CD4-positive, alpha-beta memory T cell (primary cell): ENCODE results near the gene DRD3. TPM values are rescaled to one million over a fixed set of nuclear protein-coding genes. Genes with fewer than 3 reads are reported as not detected.

Experiments
- CTCF ChIA-PET: fragments of 350-600 bp; sonication (Branson Sonifier 250); formaldehyde crosslinking; loops from one replicate; lab custom pipeline; 2021; ENCODE audit warnings: inconsistent platforms; ENCODE audit not compliant: partially characterized antibody; lab: Charles Lee
- POLR2A ChIA-PET: fragments of 350-600 bp; sonication (Branson Sonifier 250); formaldehyde crosslinking; loops from one replicate; lab custom pipeline; 2021; ENCODE audit not compliant: partially characterized antibody; lab: Charles Lee
- DNase-seq, 5 donors: peaks; one replicate each; pipeline versions ENCODE4 v3.0.0 to v3.0.0-alpha.2; 2020 to 2022; ENCODE audit warnings: mixed read lengths in 1 of 5
- H3K27ac ChIP-seq: one replicate; pipeline ENCODE4 v1.7.0; 2013; ENCODE audit warnings: low read depth, low read length
- H3K27me3 ChIP-seq: 2 replicates; pipeline ENCODE4 v1.7.0; 2013; ENCODE audit warnings: mild to moderate bottlenecking, low read length, moderate library complexity; ENCODE audit not compliant: insufficient read depth
- H3K36me3 ChIP-seq: 2 replicates; pipeline ENCODE4 v1.7.0; 2013; ENCODE audit warnings: mild to moderate bottlenecking, low read length, moderate library complexity; ENCODE audit not compliant: insufficient read depth
- H3K4me1 ChIP-seq: 2 replicates; pipeline ENCODE4 v1.7.0; 2013; ENCODE audit warnings: mild to moderate bottlenecking, low read length, moderate library complexity; ENCODE audit not compliant: insufficient read depth
- H3K4me3 ChIP-seq, 2 donors: one replicate each; pipeline ENCODE4 v1.7.0; 2013; ENCODE audit warnings: low read length in 2 of 2, mild to moderate bottlenecking in 1 of 2
- H3K9me3 ChIP-seq, 2 donors: one replicate each; pipeline ENCODE4 v1.7.0; 2013; ENCODE audit warnings: low read length in 2 of 2, control low read depth in 1 of 2; ENCODE audit not compliant: control insufficient read depth in 1 of 2
- H3K27ac Mint-ChIP-seq, 7 donors: one replicate each; pipeline ENCODE4 v1.8.0; 2020 to 2021; ENCODE audit warnings: mixed read lengths in 7 of 7, mild to moderate bottlenecking in 6 of 7, inconsistent platforms in 3 of 7, moderate library complexity in 3 of 7
- H3K27me3 Mint-ChIP-seq, 2 donors: one replicate each; pipeline ENCODE4 v1.8.0; 2020 to 2021; ENCODE audit warnings: mixed read lengths in 2 of 2
- H3K36me3 Mint-ChIP-seq, 2 donors: one replicate each; pipeline ENCODE4 v1.8.0; 2020 to 2021; ENCODE audit warnings: mixed read lengths in 2 of 2, inconsistent platforms in 1 of 2, mild to moderate bottlenecking in 1 of 2
- H3K4me1 Mint-ChIP-seq, 4 donors: one replicate each; pipeline ENCODE4 v1.8.0; 2020 to 2021; ENCODE audit warnings: mixed read lengths in 4 of 4, mild to moderate bottlenecking in 1 of 4
- H3K4me3 Mint-ChIP-seq, 8 donors: one replicate each; pipeline ENCODE4 v1.8.0; 2020 to 2021; ENCODE audit warnings: mixed read lengths in 8 of 8, mild to moderate bottlenecking in 7 of 8, moderate library complexity in 6 of 8, inconsistent platforms in 3 of 8
- H3K9me3 Mint-ChIP-seq, 8 donors: one replicate each; pipeline ENCODE4 v1.8.0; 2020 to 2021; ENCODE audit warnings: mixed read lengths in 8 of 8, mild to moderate bottlenecking in 5 of 8, inconsistent platforms in 3 of 8, moderate library complexity in 1 of 8
- intact Hi-C: fragments of 100-400 bp; cut with micrococcal nuclease; formaldehyde crosslinking; loops from one replicate; pipeline ENCODE4 v1.15.1; 2023
- polyA plus RNA-seq, 2 donors: library from polyadenylated mRNA; unstranded; fragments of 300-500 nt; fragmentation: Illumina TruSeq; gene quantifications; one replicate each; pipeline ENCODE4 v1.2.3, GENCODE V29; 2021
- total RNA-seq, 2 experiments: library from RNA; stranded (reverse); gene quantifications; one replicate each; pipeline ENCODE4 v1.2.3, GENCODE V29; 2021

The DRD3 gene
- total and polyA plus RNA-seq, 4 experiments from 2014 or later, result 0.28 to 0.35 TPM; not detected in 2

DNA sequence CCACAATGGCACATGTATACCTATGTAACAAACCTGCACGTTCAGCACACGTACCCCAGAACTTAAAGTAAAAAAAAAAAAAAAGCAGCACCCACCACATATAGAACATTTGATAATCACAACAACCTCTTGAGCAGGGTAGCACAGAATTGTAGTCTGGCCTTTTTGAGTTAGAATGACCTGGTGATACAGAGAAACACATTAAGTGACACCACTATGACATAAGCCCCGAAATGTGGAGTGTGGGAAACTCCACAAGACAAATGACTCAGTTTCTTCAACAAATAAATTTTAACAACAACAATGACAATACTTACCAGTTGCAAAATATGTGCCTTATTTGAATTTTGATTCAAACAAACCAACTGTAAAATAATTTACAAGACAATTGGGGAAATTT is 46.4 kb downstream of the DRD3 start:
- H3K36me3 ChIP-seq, result no peaks in the 10 kb centered on the region
- no peaks in the 10 kb centered on the region for H3K36me3 Mint-ChIP-seq
- no peaks in the 10 kb centered on the region for H3K27me3 Mint-ChIP-seq
- no peaks in the 10 kb centered on the region for H3K27me3 ChIP-seq
- no peaks in the 10 kb centered on the region for H3K4me1 Mint-ChIP-seq
- DNase-seq, result no peak
- no peak overlapping the region for H3K4me3 Mint-ChIP-seq
- H3K4me3 ChIP-seq, result no peak overlapping the region
- ChIA-PET POLR2A (no interaction called here), CTCF (no interaction called here)
- no peak overlapping the region for H3K27ac Mint-ChIP-seq
- no peaks in the 10 kb centered on the region for H3K9me3 ChIP-seq
- no peaks in the 10 kb centered on the region for H3K4me1 ChIP-seq
- no peak overlapping the region for H3K27ac ChIP-seq
- intact Hi-C loops, result no loop called here
- H3K9me3 Mint-ChIP-seq, result peaks cover 0 to 5% (median 0%) of the 10 kb centered on the region in 8 donors

DNA sequence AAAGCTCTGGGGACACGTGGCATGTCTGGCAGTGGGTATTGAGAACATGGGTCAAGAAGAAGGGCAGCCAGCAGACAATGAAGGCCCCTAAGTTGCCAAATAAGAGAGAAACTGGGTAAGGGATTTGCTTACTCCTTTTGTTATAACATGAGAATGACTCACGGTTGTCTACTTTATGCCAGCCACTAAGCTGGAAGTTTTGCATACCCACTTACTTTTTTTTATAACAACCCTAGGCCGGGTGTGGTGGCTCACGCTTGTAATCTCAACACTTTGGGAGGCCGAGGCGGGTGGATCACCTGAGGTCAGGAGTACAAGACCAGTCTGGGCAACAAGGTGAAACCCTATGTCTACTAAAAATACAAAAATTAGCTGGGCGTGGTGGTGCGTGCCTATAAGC is 50.0 kb downstream of the DRD3 start:
- Histone ChIP-seq H3K4me1 (no peaks in the 10 kb centered on the region), H3K4me3 (no peak overlapping the region), H3K27me3 (no peaks in the 10 kb centered on the region), H3K36me3 (no peaks in the 10 kb centered on the region), H3K9me3 (no peaks in the 10 kb centered on the region), H3K27ac (no peak overlapping the region)
- Mint-ChIP-seq H3K27ac (no peak overlapping the region), H3K4me3 (no peak overlapping the region), H3K9me3 (peaks cover 0 to 5% (median 0%) of the 10 kb centered on the region in 8 donors), H3K27me3 (no peaks in the 10 kb centered on the region), H3K4me1 (no peaks in the 10 kb centered on the region), H3K36me3 (no peaks in the 10 kb centered on the region)
- no peak for DNase-seq
- ChIA-PET CTCF (no interaction called here), POLR2A (no interaction called here)
- intact Hi-C loops, result no loop called here

DNA sequence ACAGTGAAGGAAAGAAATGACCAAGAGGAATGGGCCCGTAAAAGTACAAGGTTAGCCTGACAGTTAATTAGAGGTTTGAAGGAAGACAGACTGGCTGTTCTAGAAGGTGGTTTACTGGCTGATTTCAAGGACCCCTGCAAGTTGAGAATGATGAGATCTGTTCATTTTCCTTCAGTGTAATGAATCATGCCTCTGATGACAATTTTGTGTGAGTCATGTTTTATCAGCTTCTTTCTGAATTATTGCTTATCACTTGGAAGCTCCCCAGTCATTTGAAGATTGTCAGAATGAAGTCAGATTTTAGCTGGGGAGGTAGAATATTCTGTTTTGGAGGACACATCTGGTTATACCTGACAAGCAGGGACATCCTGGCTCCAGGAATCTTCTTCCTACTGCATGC is 50.6 kb downstream of the DRD3 start:
- H3K36me3 Mint-ChIP-seq, result no peaks in the 10 kb centered on the region

DNA sequence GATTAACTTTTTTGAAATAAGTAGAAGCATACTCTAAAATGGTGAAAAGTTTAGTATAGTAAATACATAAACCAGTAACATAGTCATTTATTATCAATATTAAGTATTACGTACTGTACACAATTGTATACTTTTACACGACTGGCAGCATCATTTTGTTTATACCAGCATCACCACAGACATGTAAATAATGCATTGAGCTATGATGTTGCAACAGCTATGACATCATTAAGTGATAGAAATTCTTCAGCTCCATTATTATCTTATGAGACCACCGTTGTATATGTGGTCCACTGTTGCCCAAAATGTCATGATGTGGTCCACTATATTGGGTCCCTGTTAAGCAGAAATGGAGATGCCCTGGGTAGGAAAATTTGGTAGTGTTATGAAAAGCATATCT is 51.3 kb downstream of the DRD3 start:
- H3K36me3 ChIP-seq, result no peaks in the 10 kb centered on the region
- no peaks in the 10 kb centered on the region for H3K4me1 Mint-ChIP-seq
- no peaks in the 10 kb centered on the region for H3K9me3 ChIP-seq
- no peaks in the 10 kb centered on the region for H3K27me3 ChIP-seq
- H3K4me1 ChIP-seq, result no peaks in the 10 kb centered on the region
- CTCF ChIA-PET, result interaction anchor here (1.1 to 1.4 kb wide), 2 partner anchors 18 to 26 kb away, joined by 3 to 4 read pairs; no protein-coding TSS in a partner anchor
- intact Hi-C loops, result no loop called here
- no peak overlapping the region for H3K4me3 Mint-ChIP-seq
- POLR2A ChIA-PET, result no interaction called here
- H3K4me3 ChIP-seq, result no peak overlapping the region
- H3K36me3 Mint-ChIP-seq, result no peaks in the 10 kb centered on the region
- H3K27ac ChIP-seq, result no peak overlapping the region
- peaks cover 0 to 5% (median 0%) of the 10 kb centered on the region in 8 donors for H3K9me3 Mint-ChIP-seq
- H3K27ac Mint-ChIP-seq, result no peak overlapping the region
- no peaks in the 10 kb centered on the region for H3K27me3 Mint-ChIP-seq
- DNase-seq, result no peak

More for the DNA sequence above, 50.6 kb downstream of the DRD3 start:
- no peaks in the 10 kb centered on the region for H3K9me3 ChIP-seq
- CTCF ChIA-PET, result interaction anchor here (1.4 kb wide), 1 partner anchor 25 kb away, joined by 3 read pairs; no protein-coding TSS in a partner anchor
- Mint-ChIP-seq H3K4me1 (no peaks in the 10 kb centered on the region), H3K27me3 (no peaks in the 10 kb centered on the region), H3K9me3 (peaks cover 0 to 5% (median 0%) of the 10 kb centered on the region in 8 donors), H3K4me3 (no peak overlapping the region), H3K27ac (no peak overlapping the region)
- H3K36me3 ChIP-seq, result no peaks in the 10 kb centered on the region
- H3K4me1 ChIP-seq, result no peaks in the 10 kb centered on the region
- DNase-seq, result no peak
- H3K4me3 ChIP-seq, result no peak overlapping the region
- H3K27me3 ChIP-seq, result no peaks in the 10 kb centered on the region
- POLR2A ChIA-PET, result no interaction called here
- no peak overlapping the region for H3K27ac ChIP-seq
- intact Hi-C loops, result no loop called here

DNA sequence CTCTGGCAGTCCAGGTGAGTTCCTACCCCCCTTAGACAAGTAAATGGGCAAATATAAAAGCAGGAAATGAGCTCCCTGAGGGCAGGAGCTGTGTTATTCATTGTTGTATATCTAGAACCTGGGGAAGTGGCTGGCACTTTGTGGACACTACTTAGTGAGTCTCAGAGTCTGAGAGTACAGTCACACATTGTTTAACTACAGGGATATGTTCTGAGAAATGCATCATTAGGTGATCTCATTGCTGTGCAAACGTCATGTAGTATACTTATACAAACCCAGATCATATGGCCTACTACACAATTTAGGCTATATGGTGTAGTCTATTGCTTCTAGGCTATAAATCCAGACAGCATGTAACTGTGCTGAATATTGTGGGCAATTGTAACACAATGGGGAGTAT is 52.4 kb downstream of the DRD3 start:
- ChIA-PET POLR2A (no interaction called here), CTCF (interaction anchor here (1.1 kb wide), 1 partner anchor 17 kb away, joined by 4 read pairs; no protein-coding TSS in a partner anchor)
- no peak overlapping the region for H3K4me3 Mint-ChIP-seq
- no peaks in the 10 kb centered on the region for H3K36me3 Mint-ChIP-seq
- no peak overlapping the region for H3K27ac Mint-ChIP-seq
- Histone ChIP-seq H3K4me1 (no peaks in the 10 kb centered on the region), H3K4me3 (no peak overlapping the region), H3K9me3 (no peaks in the 10 kb centered on the region), H3K27ac (no peak overlapping the region), H3K27me3 (no peaks in the 10 kb centered on the region), H3K36me3 (no peaks in the 10 kb centered on the region)
- H3K27me3 Mint-ChIP-seq, result no peaks in the 10 kb centered on the region
- DNase-seq, result no peak
- intact Hi-C loops, result no loop called here
- H3K4me1 Mint-ChIP-seq, result no peaks in the 10 kb centered on the region
- no peaks in the 10 kb centered on the region for H3K9me3 Mint-ChIP-seq

DNA sequence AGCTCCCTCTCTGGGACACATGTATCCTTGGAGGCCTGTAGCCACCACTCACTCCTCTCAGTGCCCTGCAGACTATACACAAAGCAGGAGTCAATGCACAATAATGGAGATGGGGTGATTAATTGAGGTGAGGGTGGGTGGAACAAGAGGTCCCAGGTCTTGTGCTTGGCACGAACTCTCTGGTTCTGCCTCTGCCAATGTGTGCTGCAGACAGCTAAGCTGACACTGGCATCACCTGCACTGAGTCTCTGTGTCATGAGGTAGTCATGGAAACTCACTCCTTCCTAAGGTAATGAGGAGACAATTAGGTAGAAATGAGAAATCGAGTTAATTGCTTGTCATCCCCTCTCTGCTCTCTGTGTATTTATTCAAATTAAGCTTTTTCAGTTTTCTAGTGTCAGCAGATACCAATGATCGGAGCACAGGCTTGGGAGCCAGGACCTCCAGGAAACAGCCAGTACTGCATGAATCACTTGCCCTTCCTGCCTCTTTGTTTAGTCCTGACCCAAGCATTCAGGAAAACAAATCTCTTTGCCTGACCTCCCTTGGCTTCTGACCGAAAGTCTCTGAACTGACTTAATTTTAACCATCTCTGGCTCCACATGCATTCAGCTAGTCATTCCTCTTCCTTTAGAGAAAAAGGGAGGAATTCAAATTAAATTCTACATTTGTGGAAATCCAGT is 56.7 kb downstream of the DRD3 start:
- intact Hi-C loops, result no loop called here
- Mint-ChIP-seq H3K27me3 (no peaks in the 10 kb centered on the region), H3K4me1 (no peaks in the 10 kb centered on the region), H3K9me3 (no peaks in the 10 kb centered on the region), H3K27ac (no peak overlapping the region), H3K36me3 (no peaks in the 10 kb centered on the region), H3K4me3 (no peak overlapping the region)
- Histone ChIP-seq H3K27me3 (no peaks in the 10 kb centered on the region), H3K27ac (no peak overlapping the region), H3K4me1 (no peaks in the 10 kb centered on the region), H3K9me3 (no peaks in the 10 kb centered on the region), H3K36me3 (no peaks in the 10 kb centered on the region), H3K4me3 (no peak overlapping the region)
- ChIA-PET CTCF (interaction anchor here (0.5 to 1.1 kb wide), 2 partner anchors 284 to 297 kb away, joined by 3 to 4 read pairs; no protein-coding TSS in a partner anchor), POLR2A (no interaction called here)
- DNase-seq, result no peak

DNA sequence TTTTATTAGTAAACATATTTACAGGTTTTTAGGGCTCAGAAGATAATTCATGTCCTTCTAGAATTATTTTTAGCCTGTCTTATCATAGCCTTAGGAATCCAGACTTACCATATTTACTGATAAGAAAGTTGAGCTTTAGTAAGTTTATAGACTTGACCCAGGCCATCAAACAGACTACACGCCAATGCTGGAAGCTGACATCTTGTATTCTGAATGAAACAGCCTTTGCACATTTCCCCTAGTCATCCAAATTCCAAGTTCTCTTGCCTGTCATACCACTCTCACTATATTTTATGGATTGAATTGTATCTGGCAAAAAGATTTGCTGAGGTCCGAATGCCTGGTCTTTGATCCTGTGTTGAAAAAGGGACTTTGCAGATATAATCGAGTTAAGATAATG is 58.6 kb downstream of the DRD3 start:
- no peaks in the 10 kb centered on the region for H3K9me3 Mint-ChIP-seq
- H3K4me3 Mint-ChIP-seq, result no peak overlapping the region
- POLR2A ChIA-PET, result no interaction called here
- no peaks in the 10 kb centered on the region for H3K4me1 Mint-ChIP-seq
- H3K27ac Mint-ChIP-seq, result no peak overlapping the region
- no peaks in the 10 kb centered on the region for H3K36me3 Mint-ChIP-seq
- Histone ChIP-seq H3K27ac (no peak overlapping the region), H3K27me3 (no peaks in the 10 kb centered on the region), H3K36me3 (no peaks in the 10 kb centered on the region), H3K9me3 (no peaks in the 10 kb centered on the region), H3K4me1 (no peaks in the 10 kb centered on the region), H3K4me3 (no peak overlapping the region)
- no peaks in the 10 kb centered on the region for H3K27me3 Mint-ChIP-seq
- CTCF ChIA-PET, result no interaction called here
- DNase-seq, result no peak
- intact Hi-C loops, result no loop called here
